ENCODE data around the gene ANKRD13B. TPM values are rescaled to one million over a fixed set of nuclear protein-coding genes. Genes with fewer than 3 reads are reported as not detected.

Gene ANKRD13B
- total and polyA plus RNA-seq, 2 of the 13 experiments (the other 11 are each of a cell fraction or from before 2014, with no cell fraction given): 1.7 to 1.8 TPM

DNA sequence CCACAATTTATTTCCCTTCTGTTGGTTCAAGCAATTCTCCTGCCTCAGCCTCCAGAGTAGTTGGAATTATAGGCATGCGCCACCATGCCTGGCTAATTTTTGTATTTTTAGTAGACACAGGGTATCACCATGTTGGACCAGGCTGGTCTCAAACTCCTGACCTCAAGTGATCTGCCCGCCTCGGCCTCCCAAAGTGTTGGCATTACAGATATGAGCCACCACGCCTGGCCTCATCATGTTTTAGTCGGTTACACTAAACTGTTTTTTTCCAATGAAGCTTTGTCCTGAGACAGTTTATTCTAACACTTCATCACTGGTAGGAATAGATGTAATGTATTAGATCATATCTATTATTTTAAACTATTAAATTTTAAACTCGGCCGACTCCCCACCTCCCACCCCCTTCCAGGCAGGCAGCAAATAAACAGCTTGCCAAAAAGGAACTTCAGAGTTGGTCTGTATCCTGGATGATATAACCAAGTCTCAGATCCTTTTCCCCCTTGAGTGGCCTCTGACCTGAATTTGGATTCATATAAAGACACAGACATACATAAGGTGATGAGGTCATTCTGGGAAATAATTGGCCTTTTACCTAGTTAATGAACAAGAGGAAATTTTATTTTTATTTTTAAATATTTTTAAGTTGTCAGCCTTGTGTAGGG is 48.2 kb downstream of the ANKRD13B start:
- peaks cover under 1 to 5% of the 10 kb centered on the region in 2 experiments; a peak in 3 of 5 replicates for H3K36me3 ChIP-seq (replicated peaks in 1 of 2; ENCODE audit: control insufficient read depth in 1 of 2, insufficient read depth in 2 of 2, low read length in 2 of 2)
- H3K9me3 ChIP-seq (ENCODE audit: low read length): no peaks in the 10 kb centered on the region
- H3K4me3 ChIP-seq (replicated peaks in 1 of 3; ENCODE audit: insufficient read depth in 1 of 3, low read depth in 2 of 3, low read length in 3 of 3): no peak overlapping the region
- FAIRE-seq (no peak), ATAC-seq (no peak), DNase-seq (ENCODE audit: low spot score) (no peak)
- in situ Hi-C loops (cut with HindIII; ENCODE audit: extremely low pct_ligation_motif_present, low pct_unique_long_range_greater_than_20kb): no loop called here
- TF ChIP-seq ZNF552 (CRISPR knock-in tag; IDR thresholded peaks at IDR 0.05; ENCODE audit: borderline replicate concordance) (no peak), IRX3 (CRISPR knock-in tag; IDR thresholded peaks at IDR 0.05; ENCODE audit: borderline replicate concordance, low read depth) (no peak), PTBP1 (IDR thresholded peaks at IDR 0.05; ENCODE audit: low read depth, low read length, poor library complexity, severe bottlenecking) (no peak), ZNF343 (CRISPR knock-in tag; IDR thresholded peaks at IDR 0.05) (no peak), GPN1 (CRISPR knock-in tag; IDR thresholded peaks at IDR 0.05; ENCODE audit: borderline replicate concordance) (no peak), SP140L (CRISPR knock-in tag; IDR thresholded peaks at IDR 0.05; ENCODE audit: borderline replicate concordance) (no peak), KAT8 (CRISPR knock-in tag; IDR thresholded peaks at IDR 0.05) (no peak), ZNF616 (CRISPR knock-in tag; IDR thresholded peaks at IDR 0.05; ENCODE audit: low read depth) (no peak), SCMH1 (CRISPR knock-in tag; IDR thresholded peaks at IDR 0.05; ENCODE audit: borderline replicate concordance) (no peak), KDM3A (CRISPR knock-in tag; IDR thresholded peaks at IDR 0.05; ENCODE audit: low read depth) (no peak), ATF7 (IDR thresholded peaks at IDR 0.05) (no peak), ATF7 (CRISPR knock-in tag; IDR thresholded peaks at IDR 0.05) (no peak)
- TF ChIP-seq, protein P1, sequence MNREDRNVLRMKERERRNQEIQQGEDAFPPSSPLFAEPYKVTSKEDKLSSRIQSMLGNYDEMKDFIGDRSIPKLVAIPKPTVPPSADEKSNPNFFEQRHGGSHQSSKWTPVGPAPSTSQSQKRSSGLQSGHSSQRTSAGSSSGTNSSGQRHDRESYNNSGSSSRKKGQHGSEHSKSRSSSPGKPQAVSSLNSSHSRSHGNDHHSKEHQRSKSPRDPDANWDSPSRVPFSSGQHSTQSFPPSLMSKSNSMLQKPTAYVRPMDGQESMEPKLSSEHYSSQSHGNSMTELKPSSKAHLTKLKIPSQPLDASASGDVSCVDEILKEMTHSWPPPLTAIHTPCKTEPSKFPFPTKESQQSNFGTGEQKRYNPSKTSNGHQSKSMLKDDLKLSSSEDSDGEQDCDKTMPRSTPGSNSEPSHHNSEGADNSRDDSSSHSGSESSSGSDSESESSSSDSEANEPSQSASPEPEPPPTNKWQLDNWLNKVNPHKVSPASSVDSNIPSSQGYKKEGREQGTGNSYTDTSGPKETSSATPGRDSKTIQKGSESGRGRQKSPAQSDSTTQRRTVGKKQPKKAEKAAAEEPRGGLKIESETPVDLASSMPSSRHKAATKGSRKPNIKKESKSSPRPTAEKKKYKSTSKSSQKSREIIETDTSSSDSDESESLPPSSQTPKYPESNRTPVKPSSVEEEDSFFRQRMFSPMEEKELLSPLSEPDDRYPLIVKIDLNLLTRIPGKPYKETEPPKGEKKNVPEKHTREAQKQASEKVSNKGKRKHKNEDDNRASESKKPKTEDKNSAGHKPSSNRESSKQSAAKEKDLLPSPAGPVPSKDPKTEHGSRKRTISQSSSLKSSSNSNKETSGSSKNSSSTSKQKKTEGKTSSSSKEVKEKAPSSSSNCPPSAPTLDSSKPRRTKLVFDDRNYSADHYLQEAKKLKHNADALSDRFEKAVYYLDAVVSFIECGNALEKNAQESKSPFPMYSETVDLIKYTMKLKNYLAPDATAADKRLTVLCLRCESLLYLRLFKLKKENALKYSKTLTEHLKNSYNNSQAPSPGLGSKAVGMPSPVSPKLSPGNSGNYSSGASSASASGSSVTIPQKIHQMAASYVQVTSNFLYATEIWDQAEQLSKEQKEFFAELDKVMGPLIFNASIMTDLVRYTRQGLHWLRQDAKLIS (CRISPR knock-in tag; IDR thresholded peaks at IDR 0.05): no peak
- TF ChIP-seq, protein P2, sequence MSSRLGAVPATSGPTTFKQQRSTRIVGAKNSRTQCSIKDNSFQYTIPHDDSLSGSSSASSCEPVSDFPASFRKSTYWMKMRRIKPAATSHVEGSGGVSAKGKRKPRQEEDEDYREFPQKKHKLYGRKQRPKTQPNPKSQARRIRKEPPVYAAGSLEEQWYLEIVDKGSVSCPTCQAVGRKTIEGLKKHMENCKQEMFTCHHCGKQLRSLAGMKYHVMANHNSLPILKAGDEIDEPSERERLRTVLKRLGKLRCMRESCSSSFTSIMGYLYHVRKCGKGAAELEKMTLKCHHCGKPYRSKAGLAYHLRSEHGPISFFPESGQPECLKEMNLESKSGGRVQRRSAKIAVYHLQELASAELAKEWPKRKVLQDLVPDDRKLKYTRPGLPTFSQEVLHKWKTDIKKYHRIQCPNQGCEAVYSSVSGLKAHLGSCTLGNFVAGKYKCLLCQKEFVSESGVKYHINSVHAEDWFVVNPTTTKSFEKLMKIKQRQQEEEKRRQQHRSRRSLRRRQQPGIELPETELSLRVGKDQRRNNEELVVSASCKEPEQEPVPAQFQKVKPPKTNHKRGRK (CRISPR knock-in tag; IDR thresholded peaks at IDR 0.05): no peak
- TF ChIP-seq, protein P3, sequence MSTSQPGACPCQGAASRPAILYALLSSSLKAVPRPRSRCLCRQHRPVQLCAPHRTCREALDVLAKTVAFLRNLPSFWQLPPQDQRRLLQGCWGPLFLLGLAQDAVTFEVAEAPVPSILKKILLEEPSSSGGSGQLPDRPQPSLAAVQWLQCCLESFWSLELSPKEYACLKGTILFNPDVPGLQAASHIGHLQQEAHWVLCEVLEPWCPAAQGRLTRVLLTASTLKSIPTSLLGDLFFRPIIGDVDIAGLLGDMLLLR (CRISPR knock-in tag; IDR thresholded peaks at IDR 0.05): no peak
- TF ChIP-seq, protein P4, sequence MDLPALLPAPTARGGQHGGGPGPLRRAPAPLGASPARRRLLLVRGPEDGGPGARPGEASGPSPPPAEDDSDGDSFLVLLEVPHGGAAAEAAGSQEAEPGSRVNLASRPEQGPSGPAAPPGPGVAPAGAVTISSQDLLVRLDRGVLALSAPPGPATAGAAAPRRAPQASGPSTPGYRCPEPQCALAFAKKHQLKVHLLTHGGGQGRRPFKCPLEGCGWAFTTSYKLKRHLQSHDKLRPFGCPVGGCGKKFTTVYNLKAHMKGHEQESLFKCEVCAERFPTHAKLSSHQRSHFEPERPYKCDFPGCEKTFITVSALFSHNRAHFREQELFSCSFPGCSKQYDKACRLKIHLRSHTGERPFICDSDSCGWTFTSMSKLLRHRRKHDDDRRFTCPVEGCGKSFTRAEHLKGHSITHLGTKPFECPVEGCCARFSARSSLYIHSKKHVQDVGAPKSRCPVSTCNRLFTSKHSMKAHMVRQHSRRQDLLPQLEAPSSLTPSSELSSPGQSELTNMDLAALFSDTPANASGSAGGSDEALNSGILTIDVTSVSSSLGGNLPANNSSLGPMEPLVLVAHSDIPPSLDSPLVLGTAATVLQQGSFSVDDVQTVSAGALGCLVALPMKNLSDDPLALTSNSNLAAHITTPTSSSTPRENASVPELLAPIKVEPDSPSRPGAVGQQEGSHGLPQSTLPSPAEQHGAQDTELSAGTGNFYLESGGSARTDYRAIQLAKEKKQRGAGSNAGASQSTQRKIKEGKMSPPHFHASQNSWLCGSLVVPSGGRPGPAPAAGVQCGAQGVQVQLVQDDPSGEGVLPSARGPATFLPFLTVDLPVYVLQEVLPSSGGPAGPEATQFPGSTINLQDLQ (CRISPR knock-in tag; IDR thresholded peaks at IDR 0.05): no peak
- no peaks in the 10 kb centered on the region for H3K27me3 ChIP-seq (ENCODE audit: control insufficient read depth in 1 of 2, insufficient read depth in 2 of 2, low read length in 2 of 2)
- no peak overlapping the region for H3K9ac ChIP-seq (ENCODE audit: insufficient read depth, low read depth, low read length)
- H2AFZ ChIP-seq (ENCODE audit: low read length): no peak overlapping the region
- POLR2A ChIA-PET: no interaction called here
- no peak overlapping the region for H3K4me2 ChIP-seq (ENCODE audit: low read depth, low read length)
- intact Hi-C loops (cut with micrococcal nuclease; ENCODE audit: unreplicated experiment): no loop called here
- CTCF ChIA-PET (ENCODE audit: low intra/inter-chr PET ratio, low total read pairs): interaction anchor here (2.1 kb wide), 1 partner anchor 138 kb away, joined by 34 read pairs; no protein-coding TSS in a partner anchor
- H3K79me2 ChIP-seq (ENCODE audit: insufficient read depth, low read length): no peaks in the 10 kb centered on the region
- BruUV-seq (replicated peaks): no TSS peak
- no peak overlapping the region for H3K27ac ChIP-seq (ENCODE audit: extremely low read length, insufficient read depth, low read length)
- no peaks in the 10 kb centered on the region for H4K20me1 ChIP-seq (ENCODE audit: insufficient read depth, low read length)
- H3K4me1 ChIP-seq (ENCODE audit: insufficient read depth, low read length): peaks cover 21% of the 10 kb centered on the region
- WGBS (ENCODE audit: low lambda C conversion rate): 96% methylated on average over 7 of the region's 7 CpGs

Data from HepG2 (cell line).